G401 (cell line): ENCODE data around the gene AMOTL2. TPM values are rescaled to one million over a fixed set of nuclear protein-coding genes. Genes with fewer than 3 reads are reported as not detected.
A peak's percentile ranks its signal among the peaks of the same experiment; 100 is the strongest.

ENCODE experiments used
- DNase-seq: peaks from one replicate; pipeline ENCODE4 v3.0.0-alpha.2; 2015; ENCODE audit warnings: low spot score
- in situ Hi-C: cut with HindIII; loops from 2 replicates; pipeline ENCODE4 v1.10.0; 2016; ENCODE audit warnings: low sequenced_read_pairs, mixed read lengths
- total RNA-seq: library from RNA; depleted of rRNA; stranded (reverse); fragments of >200 nt; shearing (Covaris generic); gene quantifications from 2 replicates; pipeline ENCODE4 v1.2.3, GENCODE V29; 2014

AMOTL2 gene
- total RNA-seq, 1 experiment from 2014 or later = 190 TPM

DNA sequence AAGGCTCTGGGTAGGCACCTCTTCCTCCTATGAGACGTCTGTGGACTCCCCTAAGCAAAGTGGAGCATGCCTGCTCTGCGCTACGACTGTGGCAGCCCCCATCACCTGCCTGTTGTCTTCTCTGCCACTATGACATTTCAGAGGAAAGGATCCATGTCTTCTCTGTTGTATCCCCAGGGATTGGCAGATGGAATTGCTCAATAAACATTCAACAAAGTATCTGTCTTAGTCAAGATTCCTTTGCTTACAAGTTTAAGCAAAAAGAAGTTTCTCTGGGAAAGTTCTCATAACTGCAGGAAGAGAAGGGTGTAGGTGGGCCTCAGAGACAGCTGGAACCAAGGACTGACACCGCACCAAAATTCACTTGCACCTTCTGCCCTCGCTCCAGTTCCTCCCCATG, 34.3 kb downstream of the AMOTL2 start:
- in situ Hi-C loops = no loop called here
- no peak for DNase-seq

DNA sequence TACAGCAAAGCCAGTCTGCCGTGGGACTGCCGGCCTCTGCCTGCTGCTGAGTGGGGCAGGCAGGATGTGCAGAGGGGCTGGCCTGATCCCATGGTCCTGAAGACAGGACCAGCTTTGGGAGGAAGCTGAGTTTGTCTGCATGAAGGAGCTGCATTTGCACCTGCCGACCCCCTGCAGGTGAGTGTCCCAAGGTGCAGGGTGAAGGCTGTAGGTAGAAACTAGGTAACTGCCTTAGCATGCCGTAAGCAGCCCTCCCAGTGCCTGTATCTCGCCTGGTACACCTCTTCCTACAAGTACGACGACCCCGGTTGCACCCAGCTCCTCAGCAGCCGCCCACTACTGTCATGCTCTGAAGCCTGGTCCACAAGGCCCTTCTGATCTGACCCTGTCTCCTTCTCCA, 34.9 kb downstream of the AMOTL2 start:
- no peak for DNase-seq
- in situ Hi-C loops = no loop called here

DNA sequence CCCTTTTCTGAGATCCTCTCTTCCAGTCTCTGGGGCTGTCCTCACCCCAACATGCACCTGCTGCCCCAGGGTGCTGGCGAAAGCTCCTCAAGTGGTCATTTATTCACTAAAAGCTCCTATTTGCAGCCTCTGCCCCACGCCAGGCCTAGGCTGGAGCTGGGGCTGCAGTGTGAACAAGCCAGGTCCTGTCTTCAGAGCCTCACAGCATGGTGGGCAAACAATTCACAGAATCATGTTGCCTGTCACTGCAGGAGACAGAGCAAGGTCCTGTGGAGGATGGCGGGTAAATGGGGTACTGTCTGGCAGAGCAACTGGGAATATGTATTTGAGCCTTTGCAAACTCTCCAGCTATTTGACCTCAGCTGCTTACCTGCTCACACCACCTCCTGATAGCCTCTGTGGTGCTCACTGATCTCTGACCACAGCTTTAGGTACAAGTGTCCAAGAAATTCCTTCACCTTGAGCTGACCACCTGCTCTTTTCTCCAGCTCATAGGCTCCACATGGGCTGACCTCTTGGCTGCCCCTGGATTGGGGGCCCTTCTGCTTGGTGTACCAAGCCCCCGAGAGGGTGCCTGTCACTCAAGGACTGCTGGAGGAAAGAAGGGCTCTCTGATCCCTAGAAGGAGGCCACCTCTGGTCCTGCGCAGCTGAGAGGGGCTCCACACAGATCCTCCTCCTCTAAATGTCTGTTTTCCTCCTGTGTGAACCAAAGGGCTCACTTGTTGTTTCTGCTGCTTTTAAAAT, 35.6 kb downstream of the AMOTL2 start:
- DNase-seq = no peak
- in situ Hi-C loops = no loop called here

GRCh38 chr3:134338201-134338512, 36.1 kb downstream of the AMOTL2 start:
- in situ Hi-C loops = no loop called here
- no peak for DNase-seq

GRCh38 chr3:134337511-134338200, 36.6 kb downstream of the AMOTL2 start:
- in situ Hi-C loops = no loop called here
- no peak for DNase-seq

DNA sequence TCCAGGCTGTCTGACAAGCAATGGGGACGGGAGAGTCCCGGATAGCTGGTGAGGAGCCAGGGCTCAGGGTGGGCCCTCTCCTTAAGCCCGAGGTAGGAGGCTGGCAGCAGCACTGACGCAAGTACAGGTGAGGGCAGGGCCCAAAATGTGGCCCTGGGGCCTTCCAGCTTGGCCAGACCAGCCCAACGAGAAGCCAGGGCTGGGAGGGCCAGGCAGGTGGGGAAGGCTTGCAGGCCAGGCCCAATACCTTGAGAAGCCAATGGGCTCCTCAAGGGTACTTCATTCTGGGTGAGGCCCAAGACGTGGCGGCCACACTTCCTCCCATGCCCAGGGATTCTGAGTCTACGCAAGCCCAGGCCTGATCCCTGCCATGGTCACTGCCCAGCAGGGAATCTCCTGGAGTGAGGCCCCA, 37.2 kb downstream of the AMOTL2 start:
- in situ Hi-C loops = no loop called here
- DNase-seq = no peak

DNA sequence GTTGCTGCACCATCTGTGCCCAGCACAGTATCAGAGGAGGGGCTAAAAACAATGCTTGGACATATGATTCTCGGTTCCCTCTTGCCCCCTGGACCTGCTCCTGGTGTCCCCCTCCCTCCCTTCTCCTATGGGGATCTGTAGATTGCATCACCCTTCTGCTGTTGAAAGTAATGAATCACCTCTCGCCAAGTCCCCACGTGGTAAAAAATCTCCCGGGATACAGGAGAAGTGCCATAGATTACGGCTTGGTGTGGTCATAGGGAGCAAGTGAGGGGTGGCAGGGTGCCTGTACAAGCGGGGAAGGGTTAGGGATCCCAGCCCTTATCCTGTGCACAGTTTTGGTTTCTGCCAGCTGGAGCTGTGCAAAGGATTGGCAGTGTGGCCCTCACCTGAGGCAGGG, 37.7 kb downstream of the AMOTL2 start:
- in situ Hi-C loops = no loop called here
- no peak for DNase-seq

GRCh38 chr3:134334901-134335280, 39.4 kb downstream of the AMOTL2 start:
- DNase-seq = no peak
- in situ Hi-C loops = no loop called here

- in situ Hi-C loops = no loop called here
- DNase-seq = peak; percentile 81
Measured at GRCh38 chr3:134334231-134334900, 39.9 kb downstream of the AMOTL2 start.

GRCh38 chr3:134333522-134334181, 40.6 kb downstream of the AMOTL2 start:
- in situ Hi-C loops = no loop called here
- peak; percentile 77 for DNase-seq

GRCh38 chr3:134332344-134332743, 41.9 kb downstream of the AMOTL2 start:
- DNase-seq = no peak
- in situ Hi-C loops = no loop called here

DNA sequence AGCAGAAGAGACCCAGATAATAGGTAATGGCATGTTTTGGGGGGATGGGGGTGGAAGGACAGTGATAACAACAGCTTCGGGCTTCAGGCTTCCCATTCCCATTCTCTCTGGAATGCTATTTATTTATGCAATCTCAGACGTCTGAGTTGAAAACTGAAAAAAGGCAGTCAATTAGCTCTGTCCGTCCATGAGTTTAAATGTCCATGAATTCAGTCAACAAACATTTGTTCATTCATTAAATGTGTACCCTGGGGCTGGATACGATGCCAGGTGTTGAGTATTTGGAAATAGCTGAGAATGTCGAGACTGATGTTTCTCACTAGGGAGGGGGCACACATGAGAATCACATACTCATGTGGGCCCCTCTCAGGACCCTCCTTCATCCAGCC, 42.4 kb downstream of the AMOTL2 start:
- in situ Hi-C loops = no loop called here

GRCh38 chr3:134330883-134331810, 43.1 kb downstream of the AMOTL2 start:
- in situ Hi-C loops = no loop called here
- peak; percentile 43 for DNase-seq

More for the DNA sequence above, 42.4 kb downstream of the AMOTL2 start:
- DNase-seq = no peak

- in situ Hi-C loops = no loop called here
- DNase-seq = no peak
Measured at GRCh38 chr3:134328846-134329245, 45.4 kb downstream of the AMOTL2 start.

DNA sequence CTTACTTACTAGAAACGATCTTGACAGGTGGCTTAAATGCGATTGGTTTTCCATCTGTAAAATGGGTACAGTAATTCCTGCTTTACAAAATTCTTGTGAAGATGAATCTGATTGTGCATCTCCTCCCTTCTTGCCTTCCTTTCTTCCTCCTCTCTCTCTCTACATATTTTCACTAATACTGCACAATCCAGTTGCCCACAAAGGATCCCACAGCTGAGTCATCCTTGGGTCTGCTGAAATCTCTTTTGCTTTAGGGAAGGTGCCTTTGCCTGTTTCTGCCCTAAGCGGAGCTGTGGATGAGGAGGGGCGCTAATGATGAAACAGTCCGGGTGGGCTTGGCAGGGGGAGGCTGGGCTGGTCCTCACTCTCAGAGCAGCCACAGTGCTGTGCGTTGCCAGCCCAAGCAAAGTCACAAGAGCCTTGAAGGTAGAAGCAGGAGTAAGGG, 46.1 kb downstream of the AMOTL2 start:
- in situ Hi-C loops = no loop called here
- DNase-seq = no peak

GRCh38 chr3:134327594-134327975, 46.7 kb downstream of the AMOTL2 start:
- no peak for DNase-seq
- in situ Hi-C loops = no loop called here

- in situ Hi-C loops = no loop called here
- peak; percentile 69 for DNase-seq
Measured at GRCh38 chr3:134326760-134327593, 47.3 kb downstream of the AMOTL2 start.

- DNase-seq = peak; percentile 43
- in situ Hi-C loops = no loop called here
Measured at GRCh38 chr3:134326126-134326525, 48.1 kb downstream of the AMOTL2 start.
